ENCODE measurements around the gene UBALD1. TPM values are rescaled to one million over a fixed set of nuclear protein-coding genes. Genes with fewer than 3 reads are reported as not detected.

The UBALD1 gene
- total and polyA plus RNA-seq, 2 donors (not counting 3 experiments of a cell fraction or from before 2014, with no cell fraction given) = 24.8 to 41.6 TPM

- no peak for DNase-seq (ENCODE audit: low read depth, low spot score)
- no peaks in the 10 kb centered on the region for H4K20me1 ChIP-seq (replicated peaks; ENCODE audit: control insufficient read depth, extremely low read depth, insufficient read depth, low read length)
- no peak for TF ChIP-seq EZH2 (IDR thresholded peaks at IDR 0.05; ENCODE audit: borderline replicate concordance, low read depth, low read length, severe bottlenecking)
- TF ChIP-seq, protein P1, sequence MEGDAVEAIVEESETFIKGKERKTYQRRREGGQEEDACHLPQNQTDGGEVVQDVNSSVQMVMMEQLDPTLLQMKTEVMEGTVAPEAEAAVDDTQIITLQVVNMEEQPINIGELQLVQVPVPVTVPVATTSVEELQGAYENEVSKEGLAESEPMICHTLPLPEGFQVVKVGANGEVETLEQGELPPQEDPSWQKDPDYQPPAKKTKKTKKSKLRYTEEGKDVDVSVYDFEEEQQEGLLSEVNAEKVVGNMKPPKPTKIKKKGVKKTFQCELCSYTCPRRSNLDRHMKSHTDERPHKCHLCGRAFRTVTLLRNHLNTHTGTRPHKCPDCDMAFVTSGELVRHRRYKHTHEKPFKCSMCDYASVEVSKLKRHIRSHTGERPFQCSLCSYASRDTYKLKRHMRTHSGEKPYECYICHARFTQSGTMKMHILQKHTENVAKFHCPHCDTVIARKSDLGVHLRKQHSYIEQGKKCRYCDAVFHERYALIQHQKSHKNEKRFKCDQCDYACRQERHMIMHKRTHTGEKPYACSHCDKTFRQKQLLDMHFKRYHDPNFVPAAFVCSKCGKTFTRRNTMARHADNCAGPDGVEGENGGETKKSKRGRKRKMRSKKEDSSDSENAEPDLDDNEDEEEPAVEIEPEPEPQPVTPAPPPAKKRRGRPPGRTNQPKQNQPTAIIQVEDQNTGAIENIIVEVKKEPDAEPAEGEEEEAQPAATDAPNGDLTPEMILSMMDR (IDR thresholded peaks at IDR 0.05; ENCODE audit: extremely low read depth in 1 of 2, insufficient read depth in 1 of 2, low read depth in 1 of 2, low read length in 2 of 2) = no peak
- TF ChIP-seq MAX (IDR thresholded peaks at IDR 0.05; ENCODE audit: insufficient read depth, insufficient read length) = no peak
- peaks cover 2 to 29% of the 10 kb centered on the region in 2 experiments for H3K36me3 ChIP-seq (ENCODE audit: control insufficient read depth in 2 of 2, extremely low read depth in 1 of 2, insufficient read depth in 2 of 2, low read length in 2 of 2)
- CTCF ChIA-PET = no interaction called here
- H3K4me3 ChIP-seq (replicated peaks in 1 of 3; ENCODE audit: insufficient read depth in 1 of 3, low read depth in 1 of 3, low read length in 3 of 3) = no peak overlapping the region
- no peak overlapping the region for H2AFZ ChIP-seq (ENCODE audit: low read depth, low read length)
- no peaks in the 10 kb centered on the region for H3K4me1 ChIP-seq (ENCODE audit: control insufficient read depth, extremely low read depth, insufficient read depth, low read length)
- FAIRE-seq = no peak
- H3K9ac ChIP-seq (replicated peaks; ENCODE audit: extremely low read depth, insufficient read depth, low read length) = no peak overlapping the region
- peaks cover 28% of the 10 kb centered on the region for H3K79me2 ChIP-seq (ENCODE audit: control insufficient read depth, insufficient read depth, low read length)
- no peak overlapping the region for H3K4me2 ChIP-seq (ENCODE audit: insufficient read depth, low read length)
- intact Hi-C loops (cut with micrococcal nuclease) (no loop called here), dilution Hi-C loops (cut with MboI; ENCODE audit: extremely low pct_ligation_motif_present, low sequenced_read_pairs) (no loop called here)
- H3K27ac ChIP-seq (ENCODE audit: insufficient read depth, low read depth, low read length) = no peak overlapping the region
- no peaks in the 10 kb centered on the region for H3K9me3 ChIP-seq (replicated peaks; ENCODE audit: control insufficient read depth, insufficient read depth, low read length)
- H3K9me1 ChIP-seq (replicated peaks; ENCODE audit: control insufficient read depth, extremely low read depth, insufficient read depth, low read length) = no peaks in the 10 kb centered on the region
- POLR2A ChIA-PET = no interaction called here
- H3K27me3 ChIP-seq (ENCODE audit: control insufficient read depth in 2 of 2, insufficient read depth in 2 of 2, low read length in 2 of 2) = no peaks in the 10 kb centered on the region
- no TSS peak for BruUV-seq (replicated peaks)
Observed at GRCh38 chr16:4647644-4647980, 32.9 kb upstream of the UBALD1 start.

GRCh38 chr16:4646773-4647643 lies 32.3 kb upstream of the UBALD1 start:
- intact Hi-C loops (cut with micrococcal nuclease) (no loop called here), dilution Hi-C loops (cut with MboI; ENCODE audit: extremely low pct_ligation_motif_present, low sequenced_read_pairs) (no loop called here)
- CTCF ChIA-PET = no interaction called here
- H3K4me1 ChIP-seq (ENCODE audit: control insufficient read depth, extremely low read depth, insufficient read depth, low read length) = no peaks in the 10 kb centered on the region
- H3K9me1 ChIP-seq (replicated peaks; ENCODE audit: control insufficient read depth, extremely low read depth, insufficient read depth, low read length) = no peaks in the 10 kb centered on the region
- no peak overlapping the region for H2AFZ ChIP-seq (ENCODE audit: low read depth, low read length)
- POLR2A ChIA-PET = no interaction called here
- H4K20me1 ChIP-seq (replicated peaks; ENCODE audit: control insufficient read depth, extremely low read depth, insufficient read depth, low read length) = no peaks in the 10 kb centered on the region
- H3K4me2 ChIP-seq (ENCODE audit: insufficient read depth, low read length) = no peak overlapping the region
- no peak overlapping the region for H3K4me3 ChIP-seq (replicated peaks in 1 of 3; ENCODE audit: insufficient read depth in 1 of 3, low read depth in 1 of 3, low read length in 3 of 3)
- no peak for TF ChIP-seq JUN (IDR thresholded peaks at IDR 0.05; ENCODE audit: borderline replicate concordance, insufficient read depth, insufficient read length, low read depth)
- TF ChIP-seq GATA2 (IDR thresholded peaks at IDR 0.05; ENCODE audit: insufficient read depth, insufficient read length, low read depth, low read length) = no peak
- TF ChIP-seq POLR2A (IDR thresholded peaks at IDR 0.05; ENCODE audit: low read depth, low read length) = no peak
- TF ChIP-seq, protein P1 (IDR thresholded peaks at IDR 0.05; ENCODE audit: extremely low read depth in 1 of 2, insufficient read depth in 1 of 2, low read depth in 1 of 2, low read length in 2 of 2) = no peak
- TF ChIP-seq MAX (IDR thresholded peaks at IDR 0.05; ENCODE audit: insufficient read depth, insufficient read length) = no peak
- no peak for TF ChIP-seq POLR2AphosphoS5 (IDR thresholded peaks at IDR 0.05; ENCODE audit: insufficient read depth, low read depth, low read length)
- TF ChIP-seq MYC (IDR thresholded peaks at IDR 0.05; ENCODE audit: low read depth, low read length) = no peak
- no peak for TF ChIP-seq EZH2 (IDR thresholded peaks at IDR 0.05; ENCODE audit: borderline replicate concordance, low read depth, low read length, severe bottlenecking)
- no peak for TF ChIP-seq FOS (IDR thresholded peaks at IDR 0.05; ENCODE audit: borderline replicate concordance, insufficient read depth, low read length)
- no peaks in the 10 kb centered on the region for H3K27me3 ChIP-seq (ENCODE audit: control insufficient read depth in 2 of 2, insufficient read depth in 2 of 2, low read length in 2 of 2)
- no peaks in the 10 kb centered on the region for H3K9me3 ChIP-seq (replicated peaks; ENCODE audit: control insufficient read depth, insufficient read depth, low read length)
- DNase-seq (ENCODE audit: low read depth, low spot score) (no peak), FAIRE-seq (no peak)
- no peak overlapping the region for H3K9ac ChIP-seq (replicated peaks; ENCODE audit: extremely low read depth, insufficient read depth, low read length)
- peaks cover 2 to 23% of the 10 kb centered on the region in 2 experiments for H3K36me3 ChIP-seq (ENCODE audit: control insufficient read depth in 2 of 2, extremely low read depth in 1 of 2, insufficient read depth in 2 of 2, low read length in 2 of 2)
- H3K79me2 ChIP-seq (ENCODE audit: control insufficient read depth, insufficient read depth, low read length) = peaks cover 30% of the 10 kb centered on the region
- H3K27ac ChIP-seq (ENCODE audit: insufficient read depth, low read depth, low read length) = no peak overlapping the region
- BruUV-seq (replicated peaks) = no TSS peak
